Stimulated activated CD8-positive, alpha-beta memory T cell treated with anti-CD3 and anti-CD28 coated beads, Interleukin-15, amount 100 ng/mL, for 24 hours (primary cell): ENCODE data around the gene PNKD.

Experiments used
- DNase-seq: peaks from one replicate; pipeline ENCODE4 v3.0.0-alpha.2; 2020; ENCODE audit warnings: low read depth

Gene PNKD

GRCh38 chr2:218343591-218343990, 73.3 kb downstream of the PNKD start:
- no peak for DNase-seq

GRCh38 chr2:218344090-218344754, 73.9 kb downstream of the PNKD start:
- no peak for DNase-seq

- no peak for DNase-seq
Measured at GRCh38 chr2:218344755-218345417, 74.6 kb downstream of the PNKD start.

DNA sequence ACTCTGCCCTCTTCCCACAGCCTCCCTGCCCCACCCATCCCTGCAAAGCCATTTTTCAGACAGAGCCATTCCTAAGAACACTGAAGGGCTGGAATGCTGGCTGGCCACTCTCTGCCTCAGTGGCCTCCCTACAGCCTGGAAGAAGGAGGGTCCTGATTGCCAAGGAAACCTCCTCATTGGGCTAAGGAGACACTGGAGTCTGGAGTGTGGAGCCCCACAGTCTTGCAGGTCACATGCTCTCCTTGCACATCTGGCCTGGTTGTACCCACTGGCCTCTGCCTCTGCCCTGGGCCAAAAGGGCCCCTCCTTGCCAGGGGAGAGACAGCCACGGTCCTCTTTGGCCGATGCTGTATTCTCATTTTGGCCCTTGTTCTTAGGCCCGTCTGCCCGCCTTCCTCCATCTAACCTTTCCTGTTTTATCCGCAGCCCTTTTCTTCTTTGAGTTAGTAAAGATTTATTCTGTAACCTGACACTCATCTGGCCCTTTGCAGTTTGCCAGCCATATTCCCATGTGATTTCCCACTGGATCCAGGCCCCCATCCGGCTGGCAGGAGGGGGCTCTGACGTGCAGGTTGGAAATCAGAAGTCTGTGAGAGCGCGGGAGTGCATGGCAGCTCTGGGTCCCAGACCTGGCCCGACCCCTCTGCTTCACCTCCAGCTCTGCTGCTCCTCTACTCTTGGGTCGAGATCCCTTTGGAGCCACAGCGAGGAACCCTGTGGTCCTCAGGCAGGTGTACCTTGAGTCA, 75.3 kb downstream of the PNKD start:
- DNase-seq = no peak

- DNase-seq = no peak
Measured at GRCh38 chr2:218347172-218347571, 76.9 kb downstream of the PNKD start.

- DNase-seq = no peak
Measured at GRCh38 chr2:218354045-218354444, 83.7 kb downstream of the PNKD start.

GRCh38 chr2:218354850-218355443, 84.6 kb downstream of the PNKD start:
- DNase-seq = no peak

DNA sequence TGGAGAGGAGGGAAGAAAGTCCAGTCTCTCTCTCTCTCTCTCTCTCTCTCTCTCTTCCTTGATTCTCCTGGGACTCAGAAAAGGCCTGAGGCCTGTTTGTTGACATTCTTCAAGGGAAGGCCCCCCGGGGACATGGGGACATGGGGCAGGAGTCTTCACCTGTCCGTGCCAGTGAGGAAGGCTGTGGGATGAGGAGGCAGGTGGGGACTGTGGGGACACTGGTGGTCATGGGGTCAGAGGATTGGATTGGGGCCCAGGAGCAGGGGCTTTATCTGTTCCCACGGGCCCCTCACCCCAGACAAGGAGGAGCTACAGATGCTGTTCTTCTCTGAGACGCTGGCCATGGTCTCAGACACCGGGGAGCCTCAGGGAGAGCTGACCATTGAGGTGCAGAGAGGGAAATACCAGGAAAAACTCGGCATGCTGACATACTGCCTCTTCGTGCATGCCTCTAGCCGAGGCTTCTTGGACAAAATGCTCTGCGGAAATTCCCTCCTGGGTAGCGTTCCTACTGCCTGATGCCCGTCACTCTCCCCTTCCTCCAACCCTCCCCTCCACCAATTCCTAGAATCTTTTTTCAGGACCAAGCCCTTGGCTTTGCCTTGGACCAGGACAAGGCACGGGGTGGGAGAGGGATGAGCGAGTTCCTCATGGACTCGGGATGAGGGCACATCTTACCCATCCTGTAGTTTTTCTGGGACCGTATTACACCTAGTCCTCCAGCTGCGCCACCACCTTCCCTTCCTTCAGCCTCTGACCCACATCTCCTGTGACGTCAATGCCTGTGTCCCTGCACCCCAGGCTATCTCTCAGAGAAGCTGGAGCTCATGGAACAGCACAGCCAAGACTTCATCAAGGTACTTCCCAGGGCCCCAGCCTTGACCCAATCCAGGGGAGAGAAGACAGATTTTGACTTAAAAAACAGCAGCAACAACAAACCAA, 87.2 kb downstream of the PNKD start:
- DNase-seq = no peak

GRCh38 chr2:218360453-218360852, 90.1 kb downstream of the PNKD start:
- no peak for DNase-seq

DNA sequence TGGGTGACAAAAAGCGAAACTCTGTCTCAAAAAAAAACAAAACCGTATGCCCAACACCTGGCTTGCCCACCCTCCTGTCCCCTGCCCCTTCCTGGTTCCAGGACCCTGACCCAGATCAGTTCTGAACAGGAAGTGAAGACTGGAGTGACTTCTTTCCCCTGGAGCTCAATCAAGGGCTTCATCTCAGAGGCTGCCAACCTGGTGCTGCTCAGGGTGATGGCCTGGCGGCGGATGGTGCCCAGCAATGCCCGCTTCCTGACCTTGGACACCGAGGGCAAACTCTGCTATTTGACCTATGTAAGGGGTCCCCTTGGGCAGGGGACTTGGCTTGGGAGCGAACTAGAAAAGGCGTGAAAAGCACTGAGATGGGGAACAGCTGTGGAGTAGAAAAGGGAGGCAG, 92.3 kb downstream of the PNKD start:
- no peak for DNase-seq

DNA sequence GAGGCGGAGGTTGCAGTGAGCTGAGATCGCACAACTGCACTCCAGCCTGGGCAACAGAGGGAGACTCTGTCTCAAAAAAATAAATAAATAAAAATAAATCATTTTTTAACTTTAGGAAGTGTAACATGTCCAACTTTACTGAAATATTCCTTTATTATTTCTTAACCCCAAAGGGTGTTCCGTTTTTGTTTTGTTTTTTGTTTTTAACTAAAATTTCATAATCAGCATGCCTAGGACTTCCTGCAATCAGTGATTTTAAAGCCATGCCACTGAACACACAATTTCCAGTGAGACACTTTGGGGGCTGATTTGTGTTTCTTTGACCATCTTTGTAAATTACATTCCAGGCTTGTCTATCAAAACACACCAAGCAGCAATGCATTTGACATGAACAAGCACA, 93.4 kb downstream of the PNKD start:
- DNase-seq = no peak

- DNase-seq = no peak
Measured at GRCh38 chr2:218364196-218364595, 93.9 kb downstream of the PNKD start.

DNA sequence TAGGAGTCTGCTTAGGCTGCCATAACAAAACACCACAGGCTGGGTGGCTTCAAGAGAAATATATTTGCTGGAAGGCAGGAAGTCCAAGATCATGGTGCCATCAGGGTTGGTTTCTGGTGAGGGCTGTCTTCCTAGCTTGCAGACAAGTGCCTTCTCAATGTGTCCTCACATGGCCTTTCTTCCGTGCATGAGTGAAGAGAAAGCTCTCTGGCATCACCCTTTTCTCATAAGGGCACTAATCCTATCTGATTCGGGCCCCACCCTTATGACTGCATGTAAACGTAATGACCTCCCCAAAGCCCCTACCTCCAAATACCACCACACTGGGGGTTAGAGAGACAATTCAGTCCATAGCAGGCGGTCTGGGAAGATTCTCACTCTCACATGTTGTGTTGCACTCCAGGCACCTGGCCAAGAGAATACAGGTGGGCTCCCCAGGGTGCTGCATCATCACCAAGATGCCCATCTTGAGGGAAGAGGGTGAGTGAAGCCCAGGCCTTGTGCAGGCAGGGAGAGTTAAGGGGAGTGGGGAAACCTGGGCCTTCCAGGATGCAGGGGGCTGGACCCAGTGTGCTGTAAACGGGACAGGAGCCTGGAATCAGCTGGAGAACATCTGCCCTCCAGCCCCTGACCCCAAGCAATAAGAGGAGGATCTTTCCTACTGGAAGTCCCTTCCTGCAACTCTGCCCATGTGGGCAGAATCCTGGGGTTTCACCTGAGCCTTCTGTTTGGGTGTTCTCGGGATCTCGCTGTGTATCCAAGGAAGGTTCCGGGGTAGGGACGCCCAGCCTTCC, 96.5 kb downstream of the PNKD start:
- no peak for DNase-seq

GRCh38 chr2:218367415-218368149, 97.3 kb downstream of the PNKD start:
- DNase-seq = peak; percentile 40

- DNase-seq = no peak
Measured at GRCh38 chr2:218368150-218368528, 97.8 kb downstream of the PNKD start.

DNA sequence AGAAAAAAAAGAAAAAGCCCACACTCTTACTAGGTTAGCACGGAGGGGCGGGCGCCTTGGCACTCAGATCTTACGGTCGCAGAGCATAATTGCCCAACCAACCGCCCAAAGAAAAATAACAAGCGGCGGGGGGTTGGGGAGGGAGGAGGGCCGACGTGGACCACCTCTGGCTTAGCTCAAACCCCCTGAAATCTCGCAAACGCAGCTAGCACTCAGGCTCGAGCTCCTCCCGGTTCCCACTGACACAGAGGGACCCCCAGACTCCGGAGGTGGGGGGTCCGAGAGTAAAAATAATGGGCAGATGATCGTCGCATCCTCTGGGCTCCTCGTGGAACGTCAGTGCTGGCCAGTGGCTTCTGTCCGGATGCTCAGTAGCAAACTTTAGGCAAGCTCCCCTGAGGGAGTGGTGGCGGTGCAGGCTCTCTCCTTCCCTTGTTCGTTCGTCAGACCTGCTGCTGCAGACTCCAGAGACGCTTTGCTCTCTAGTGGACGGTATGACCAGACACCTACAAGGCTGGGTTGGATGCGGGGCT, 98.4 kb downstream of the PNKD start:
- no peak for DNase-seq

- no peak for DNase-seq
Measured at GRCh38 chr2:218369330-218369729, 99.0 kb downstream of the PNKD start.

DNA sequence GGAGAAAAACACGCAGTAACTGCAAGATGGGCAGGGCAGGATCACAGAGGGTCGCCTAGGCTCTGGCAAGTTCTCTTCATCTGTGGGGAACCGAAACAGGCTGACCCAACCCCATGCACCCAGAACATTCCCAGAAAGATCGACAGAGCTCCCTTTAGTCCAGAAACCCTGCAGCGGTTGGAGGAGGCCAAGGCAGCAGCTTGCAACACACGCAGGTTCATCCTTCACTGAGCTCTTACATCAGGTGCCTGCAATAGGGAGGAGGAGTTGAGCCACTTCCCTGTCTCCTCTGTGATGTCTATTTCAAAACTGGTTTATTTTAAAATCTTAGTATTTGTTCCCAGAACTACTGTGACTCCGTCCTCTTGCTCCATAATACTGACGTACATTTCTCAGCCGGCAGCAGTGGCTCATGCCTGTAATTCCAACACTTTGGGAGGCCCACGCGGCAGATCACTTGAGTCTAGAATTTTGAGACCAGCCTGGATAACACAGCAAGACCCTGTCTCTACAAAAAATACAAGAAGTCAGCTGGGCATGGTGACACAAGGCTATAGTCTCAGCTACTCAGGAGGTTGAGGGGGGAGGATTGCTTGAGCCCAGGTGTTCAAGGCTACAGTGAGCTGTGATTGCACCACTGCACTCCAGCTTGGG, 100.2 kb downstream of the PNKD start:
- DNase-seq = no peak

DNA sequence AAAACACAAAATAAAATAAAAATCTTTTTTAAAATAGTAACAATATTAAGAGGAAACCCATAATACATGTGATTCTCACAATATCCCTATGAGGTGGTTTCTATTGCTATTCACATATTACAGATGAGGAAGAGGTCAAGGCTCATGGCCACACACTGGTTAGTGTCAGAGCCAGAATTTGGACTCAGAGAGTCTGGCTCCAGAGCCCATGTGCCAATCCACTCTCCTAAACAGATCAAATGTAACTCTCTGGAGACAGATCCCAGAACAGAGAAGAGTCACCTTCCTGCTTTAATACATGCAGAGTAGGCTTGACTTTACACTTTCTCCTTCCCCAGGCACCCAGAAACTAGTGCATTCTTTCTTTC, 101.6 kb downstream of the PNKD start:
- no peak for DNase-seq

DNA sequence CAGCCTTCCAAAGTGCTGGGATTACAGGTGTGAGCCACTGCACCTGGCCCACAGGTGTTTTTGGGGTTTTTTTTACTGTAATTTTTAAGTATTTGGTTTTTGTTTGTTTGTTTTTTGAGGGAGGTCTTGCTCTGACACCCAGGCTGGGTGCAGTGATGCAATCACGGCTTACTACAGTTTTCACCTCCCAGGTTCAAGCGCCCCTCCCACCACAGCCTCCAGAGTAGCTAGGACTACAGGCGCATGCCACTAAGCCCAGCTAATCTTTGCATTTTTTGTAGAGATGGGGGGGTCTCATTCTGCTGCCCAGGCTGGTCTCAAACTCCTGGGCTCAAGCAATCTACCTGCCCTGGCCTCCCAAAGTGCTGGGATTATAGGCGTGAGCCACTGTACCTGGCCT, 104.5 kb downstream of the PNKD start:
- no peak for DNase-seq
